ENCODE measurements around the gene FBXO42. TPM values are rescaled to one million over a fixed set of nuclear protein-coding genes. Genes with fewer than 3 reads are reported as not detected.
A peak's percentile ranks its signal among the peaks of the same experiment; 100 is the strongest.

The FBXO42 gene
- total RNA-seq, 1 donor from 2014 or later = 21.0 TPM

DNA sequence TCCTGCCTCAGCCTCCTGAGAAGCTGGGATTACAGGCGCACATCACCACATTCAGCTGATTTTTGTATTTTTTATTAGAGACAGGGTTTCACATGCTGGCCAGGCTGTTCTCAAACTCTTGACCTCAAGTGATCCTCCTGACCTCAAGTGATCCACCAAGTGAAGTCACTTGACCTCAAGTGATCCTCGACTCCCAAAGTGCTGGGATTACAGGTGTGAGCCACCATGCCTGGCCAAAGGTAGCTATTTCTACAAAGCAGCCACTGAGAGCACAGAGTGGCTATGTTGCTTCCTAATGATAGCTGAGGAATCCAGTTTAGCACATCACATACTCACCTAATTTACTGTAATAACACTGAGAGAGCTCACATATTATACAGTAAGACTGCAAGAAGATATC is 70.5 kb downstream of the FBXO42 start:
- peak; percentile 16 for ATAC-seq
- Histone ChIP-seq H3K27ac (no peak overlapping the region), H3K4me3 (no peak overlapping the region), H3K27me3 (no peaks in the 10 kb centered on the region), H3K9me3 (no peaks in the 10 kb centered on the region), H3K4me1 (no peaks in the 10 kb centered on the region), H3K36me3 (peaks cover 6% of the 10 kb centered on the region)
- DNase-seq = no peak
- no peak for TF ChIP-seq CTCF (IDR thresholded peaks at IDR 0.05)
- intact Hi-C loops (cut with DNase I) = no loop called here

GRCh38 chr1:16279186-16279585 is 73.1 kb downstream of the FBXO42 start:
- ATAC-seq = no peak
- H3K36me3 ChIP-seq = no peaks in the 10 kb centered on the region

GRCh38 chr1:16276302-16277030 is 75.8 kb downstream of the FBXO42 start:
- H3K9me3 ChIP-seq = no peaks in the 10 kb centered on the region
- H3K4me3 ChIP-seq = no peak overlapping the region
- DNase-seq = no peak
- intact Hi-C loops (cut with DNase I) = no loop called here
- no peaks in the 10 kb centered on the region for H3K36me3 ChIP-seq
- ATAC-seq = no peak
- no peak overlapping the region for H3K27ac ChIP-seq
- no peaks in the 10 kb centered on the region for H3K4me1 ChIP-seq
- no peaks in the 10 kb centered on the region for H3K27me3 ChIP-seq
- no peak for TF ChIP-seq CTCF (IDR thresholded peaks at IDR 0.05)

More at GRCh38 chr1:16279186-16279585, 73.1 kb downstream of the FBXO42 start:
- no peaks in the 10 kb centered on the region for H3K4me1 ChIP-seq
- TF ChIP-seq CTCF (IDR thresholded peaks at IDR 0.05) = no peak
- H3K4me3 ChIP-seq = no peak overlapping the region
- H3K9me3 ChIP-seq = no peaks in the 10 kb centered on the region
- H3K27ac ChIP-seq = no peak overlapping the region
- no peak for DNase-seq
- intact Hi-C loops (cut with DNase I) = no loop called here
- H3K27me3 ChIP-seq = no peaks in the 10 kb centered on the region

DNA sequence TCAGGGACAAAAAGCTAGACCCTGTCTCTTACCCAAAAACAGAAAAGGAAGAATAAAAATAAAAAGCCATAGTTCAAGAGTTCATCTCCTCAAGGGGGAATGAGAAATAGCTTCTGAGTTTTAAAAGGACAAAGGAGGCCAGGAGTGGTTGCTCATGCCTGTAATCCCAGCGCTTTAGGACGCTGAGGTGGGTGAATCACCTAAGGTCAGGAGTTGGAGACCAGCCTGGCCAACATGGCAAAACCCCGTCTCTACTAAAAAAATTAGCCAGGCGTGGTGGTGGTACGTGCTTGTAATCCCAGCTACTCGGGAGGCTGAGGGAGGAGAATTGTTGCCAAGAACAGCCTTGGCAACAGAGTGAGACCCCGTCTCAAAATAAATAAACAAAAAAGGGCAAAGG is 76.7 kb downstream of the FBXO42 start:
- intact Hi-C loops (cut with DNase I) = no loop called here
- Histone ChIP-seq H3K27ac (no peak overlapping the region), H3K36me3 (no peaks in the 10 kb centered on the region), H3K9me3 (no peaks in the 10 kb centered on the region), H3K4me1 (no peaks in the 10 kb centered on the region), H3K27me3 (no peaks in the 10 kb centered on the region), H3K4me3 (no peak overlapping the region)
- no peak for ATAC-seq
- TF ChIP-seq CTCF (IDR thresholded peaks at IDR 0.05) = no peak
- DNase-seq = no peak

DNA sequence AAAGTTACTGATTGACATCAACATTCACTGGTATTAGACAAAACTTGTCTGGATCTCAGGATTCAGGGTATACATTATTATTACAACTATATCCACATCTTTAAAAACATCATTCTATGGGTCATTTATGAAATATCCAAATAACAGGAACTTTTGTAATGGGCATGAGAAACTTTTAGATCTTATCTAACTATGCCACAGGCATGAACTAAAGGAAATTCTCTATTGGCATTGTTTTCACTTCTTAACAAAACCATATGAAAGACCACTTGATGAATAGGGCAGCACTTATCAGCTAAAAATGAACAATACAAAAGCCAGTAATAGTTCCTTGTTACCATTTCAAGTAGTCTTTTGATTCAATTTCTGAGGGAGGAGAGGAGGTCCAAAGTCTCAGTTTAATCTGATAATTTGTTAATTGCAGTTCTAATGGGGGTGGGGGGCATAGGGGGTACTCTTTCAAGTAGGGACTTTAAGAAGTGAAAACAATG is 84.5 kb downstream of the FBXO42 start:
- H3K4me3 ChIP-seq = no peak overlapping the region
- no peak for ATAC-seq
- no peak overlapping the region for H3K27ac ChIP-seq
- TF ChIP-seq CTCF (IDR thresholded peaks at IDR 0.05) = no peak
- DNase-seq = no peak
- H3K4me1 ChIP-seq = peaks cover 21% of the 10 kb centered on the region
- H3K27me3 ChIP-seq = no peaks in the 10 kb centered on the region
- no peaks in the 10 kb centered on the region for H3K9me3 ChIP-seq
- no peaks in the 10 kb centered on the region for H3K36me3 ChIP-seq
- intact Hi-C loops (cut with DNase I) = no loop called here

Measured in upper lobe of right lung (tissue), 1 donor.